ENCODE measurements around the gene ANKRD23. TPM values are rescaled to one million over a fixed set of nuclear protein-coding genes. Genes with fewer than 3 reads are reported as not detected.

ANKRD23 gene
- total and polyA plus RNA-seq, 2 of the 8 experiments (the other 6 are each of a cell fraction or from before 2014, with no cell fraction given): 3.4 to 3.5 TPM

- no peak for TF ChIP-seq CHD7 (IDR thresholded peaks at IDR 0.05; ENCODE audit: insufficient replicate concordance, low read length)
- no peak for TF ChIP-seq HDAC2 (IDR thresholded peaks at IDR 0.05; ENCODE audit: borderline replicate concordance in 1 of 2, low read depth in 2 of 2, low read length in 2 of 2)
- TF ChIP-seq CEBPB (IDR thresholded peaks at IDR 0.05; ENCODE audit: low read depth, low read length): no peak
- no peak for TF ChIP-seq RBBP5 (IDR thresholded peaks at IDR 0.05; ENCODE audit: borderline replicate concordance, low read depth, low read length)
- no peak for TF ChIP-seq ASH2L (IDR thresholded peaks at IDR 0.05; ENCODE audit: low read length)
- no peak for TF ChIP-seq RFX5 (IDR thresholded peaks at IDR 0.05; ENCODE audit: borderline replicate concordance, low read depth, low read length)
- no peak for TF ChIP-seq CREB1 (IDR thresholded peaks at IDR 0.05)
- TF ChIP-seq POLR2A (IDR thresholded peaks at IDR 0.05; ENCODE audit: control extremely low read depth in 1 of 2, low read depth in 2 of 2, low read length in 2 of 2): no peak
- TF ChIP-seq ZNF274 (IDR thresholded peaks at IDR 0.05; ENCODE audit: borderline replicate concordance, extremely low read depth, low read length): no peak
- no peak for TF ChIP-seq RNF2 (IDR thresholded peaks at IDR 0.05; ENCODE audit: borderline replicate concordance, low read depth, low read length, missing control alignments, poor library complexity, severe bottlenecking)
- no peak for TF ChIP-seq SIRT6 (IDR thresholded peaks at IDR 0.05; ENCODE audit: low read length)
- no peak for TF ChIP-seq FOSL1 (IDR thresholded peaks at IDR 0.05; ENCODE audit: insufficient read depth, low read depth, low read length)
- TF ChIP-seq TAF7 (optimal IDR thresholded peaks at IDR 0.05; ENCODE audit: borderline replicate concordance, low read depth, low read length): no peak
Observed at GRCh38 chr2:96807127-96807471, 36.7 kb downstream of the ANKRD23 start (continued).

Data from H1 (cell line).